Chondrocyte (in vitro differentiated cells): ENCODE measurements around the gene APOOL. TPM values are rescaled to one million over a fixed set of nuclear protein-coding genes. Genes with fewer than 3 reads are reported as not detected.

Source experiments
- DNase-seq: peaks from one replicate; pipeline ENCODE4 v3.0.0; 2021; ENCODE audit warnings: mixed read lengths, low spot score
- H3K27ac Mint-ChIP-seq: one replicate; pipeline ENCODE4 v1.8.0; 2021; ENCODE audit warnings: mild to moderate bottlenecking, moderate library complexity, mixed read lengths; ENCODE audit not compliant: unreplicated experiment
- H3K27me3 Mint-ChIP-seq: 2 replicates; pipeline ENCODE4 v1.8.0; 2021; ENCODE audit warnings: low read depth, mixed read lengths
- H3K36me3 Mint-ChIP-seq: 2 replicates; pipeline ENCODE4 v1.8.0; 2021; ENCODE audit warnings: low read depth, mixed read lengths
- H3K4me1 Mint-ChIP-seq: 2 replicates; pipeline ENCODE4 v1.8.0; 2021; ENCODE audit warnings: low read depth, mild to moderate bottlenecking, mixed read lengths
- H3K4me3 Mint-ChIP-seq: one replicate; pipeline ENCODE4 v1.8.0; 2021; ENCODE audit warnings: mild to moderate bottlenecking, moderate library complexity, mixed read lengths; ENCODE audit not compliant: unreplicated experiment
- H3K9me3 Mint-ChIP-seq: 2 replicates; pipeline ENCODE4 v1.8.0; 2021; ENCODE audit warnings: low read depth, mixed read lengths
- total RNA-seq: library from RNA; stranded (reverse); gene quantifications from 3 replicates; pipeline ENCODE4 v1.2.1, GENCODE V29; 2021
- TF ChIP-seq, protein P1 (sequence below): fragments of 200-600 bp; sonication (generic); IDR thresholded peaks from 2 replicates; pipeline ENCODE4 v1.5.0; 2021; ENCODE audit warnings: antibody characterized with exemption, mild to moderate bottlenecking, moderate library complexity

Gene APOOL
- total RNA-seq, 1 donor from 2014 or later: 23.6 TPM

DNA sequence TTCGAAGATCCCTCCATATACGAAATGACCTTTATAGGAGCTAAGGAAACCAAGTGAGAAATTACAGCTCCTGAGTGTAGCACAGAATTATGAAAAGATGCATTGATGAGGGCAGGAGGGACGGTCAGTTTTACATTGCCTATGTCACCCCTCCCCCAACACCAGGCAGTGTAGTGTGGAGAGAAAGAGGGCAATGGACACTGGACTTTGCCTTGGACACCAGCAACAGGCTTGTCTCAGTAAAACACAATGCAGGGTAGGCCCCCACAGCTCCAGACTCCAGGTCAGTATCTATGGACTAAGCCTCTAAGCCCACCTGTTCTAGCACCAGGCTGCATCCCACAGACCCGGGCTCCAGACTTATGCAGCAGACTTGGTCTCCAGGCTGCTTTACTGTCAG, 16.5 kb downstream of the APOOL start:
- peaks cover 21% of the 10 kb centered on the region for H3K4me1 Mint-ChIP-seq
- H3K9me3 Mint-ChIP-seq: peaks cover 21% of the 10 kb centered on the region
- DNase-seq: no peak
- peaks cover 2% of the 10 kb centered on the region for H3K36me3 Mint-ChIP-seq
- H3K4me3 Mint-ChIP-seq: no peak overlapping the region
- no peak overlapping the region for H3K27ac Mint-ChIP-seq
- H3K27me3 Mint-ChIP-seq: no peaks in the 10 kb centered on the region
- TF ChIP-seq, protein P1, sequence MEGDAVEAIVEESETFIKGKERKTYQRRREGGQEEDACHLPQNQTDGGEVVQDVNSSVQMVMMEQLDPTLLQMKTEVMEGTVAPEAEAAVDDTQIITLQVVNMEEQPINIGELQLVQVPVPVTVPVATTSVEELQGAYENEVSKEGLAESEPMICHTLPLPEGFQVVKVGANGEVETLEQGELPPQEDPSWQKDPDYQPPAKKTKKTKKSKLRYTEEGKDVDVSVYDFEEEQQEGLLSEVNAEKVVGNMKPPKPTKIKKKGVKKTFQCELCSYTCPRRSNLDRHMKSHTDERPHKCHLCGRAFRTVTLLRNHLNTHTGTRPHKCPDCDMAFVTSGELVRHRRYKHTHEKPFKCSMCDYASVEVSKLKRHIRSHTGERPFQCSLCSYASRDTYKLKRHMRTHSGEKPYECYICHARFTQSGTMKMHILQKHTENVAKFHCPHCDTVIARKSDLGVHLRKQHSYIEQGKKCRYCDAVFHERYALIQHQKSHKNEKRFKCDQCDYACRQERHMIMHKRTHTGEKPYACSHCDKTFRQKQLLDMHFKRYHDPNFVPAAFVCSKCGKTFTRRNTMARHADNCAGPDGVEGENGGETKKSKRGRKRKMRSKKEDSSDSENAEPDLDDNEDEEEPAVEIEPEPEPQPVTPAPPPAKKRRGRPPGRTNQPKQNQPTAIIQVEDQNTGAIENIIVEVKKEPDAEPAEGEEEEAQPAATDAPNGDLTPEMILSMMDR: no peak

DNA sequence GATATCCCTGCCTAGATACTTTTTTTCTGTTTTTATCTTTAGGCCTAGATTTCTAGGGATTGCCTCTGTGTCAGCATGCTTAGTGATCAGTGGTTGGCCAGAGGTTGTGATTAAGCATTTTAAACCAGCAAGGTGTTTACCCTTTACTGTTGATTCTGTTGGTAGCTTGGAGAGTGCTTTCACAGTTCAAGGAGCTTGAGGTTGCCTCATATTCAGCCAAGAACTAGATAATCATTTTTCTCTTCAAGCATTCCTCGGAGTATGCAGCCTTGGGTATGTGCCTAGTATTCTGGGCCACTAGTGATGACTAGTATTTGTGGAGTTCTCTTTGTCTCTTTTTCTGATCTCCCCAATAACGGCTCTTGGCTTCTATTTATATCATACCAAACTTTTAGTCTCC, 20.4 kb downstream of the APOOL start:
- Mint-ChIP-seq H3K27me3 (no peaks in the 10 kb centered on the region), H3K4me3 (no peak overlapping the region), H3K36me3 (no peaks in the 10 kb centered on the region), H3K9me3 (peaks cover 20% of the 10 kb centered on the region), H3K27ac (peak overlapping the region; percentile 24), H3K4me1 (peaks cover 5% of the 10 kb centered on the region)
- DNase-seq: no peak
- TF ChIP-seq, protein P1: no peak

DNA sequence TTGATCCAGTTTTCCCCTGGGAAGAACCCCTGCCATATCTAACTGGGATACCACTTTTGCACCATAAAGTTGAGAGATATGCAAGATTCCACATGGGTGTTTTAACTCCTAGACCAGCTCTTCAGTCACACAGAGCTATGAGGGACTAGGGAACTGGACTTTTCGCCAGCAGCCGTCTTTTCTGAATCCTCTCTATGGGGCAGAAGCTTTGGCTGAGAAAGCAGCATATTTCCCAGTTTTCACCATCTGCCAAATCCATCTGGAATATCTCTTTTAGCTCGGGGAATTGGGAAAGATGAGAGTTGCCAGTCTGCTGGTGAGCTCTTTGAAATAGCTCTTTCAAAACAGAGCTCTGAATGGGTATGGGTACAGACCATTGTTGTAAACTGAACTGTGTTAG, 20.9 kb downstream of the APOOL start:
- Mint-ChIP-seq H3K4me3 (no peak overlapping the region), H3K27ac (no peak overlapping the region), H3K4me1 (peaks cover 5% of the 10 kb centered on the region), H3K27me3 (no peaks in the 10 kb centered on the region), H3K9me3 (peaks cover 20% of the 10 kb centered on the region), H3K36me3 (no peaks in the 10 kb centered on the region)
- TF ChIP-seq, protein P1: no peak
- DNase-seq: no peak

DNA sequence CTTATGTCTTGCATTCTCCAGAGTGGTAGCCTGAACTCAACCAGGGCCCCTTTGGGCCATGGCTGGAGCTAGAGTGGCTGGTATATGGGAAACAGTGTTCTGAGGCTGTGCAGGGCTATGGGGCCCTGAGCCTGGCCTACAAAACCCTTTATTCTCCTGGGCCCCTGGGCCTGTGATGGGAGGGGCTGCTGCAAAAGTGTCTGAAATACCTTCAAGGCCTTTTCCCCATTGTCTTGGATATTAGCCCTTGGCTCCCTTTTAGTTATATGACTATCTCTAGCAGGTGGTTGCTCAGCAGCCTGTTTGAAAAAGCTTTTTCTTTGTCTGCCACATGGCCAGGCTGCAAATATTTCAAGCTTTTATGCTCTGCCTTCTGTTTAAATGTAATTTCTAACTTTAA, 22.5 kb downstream of the APOOL start:
- TF ChIP-seq, protein P1: no peak
- Mint-ChIP-seq H3K27me3 (no peaks in the 10 kb centered on the region), H3K9me3 (peaks cover 20% of the 10 kb centered on the region), H3K4me1 (peaks cover 5% of the 10 kb centered on the region), H3K4me3 (no peak overlapping the region), H3K36me3 (no peaks in the 10 kb centered on the region), H3K27ac (no peak overlapping the region)
- DNase-seq: no peak

DNA sequence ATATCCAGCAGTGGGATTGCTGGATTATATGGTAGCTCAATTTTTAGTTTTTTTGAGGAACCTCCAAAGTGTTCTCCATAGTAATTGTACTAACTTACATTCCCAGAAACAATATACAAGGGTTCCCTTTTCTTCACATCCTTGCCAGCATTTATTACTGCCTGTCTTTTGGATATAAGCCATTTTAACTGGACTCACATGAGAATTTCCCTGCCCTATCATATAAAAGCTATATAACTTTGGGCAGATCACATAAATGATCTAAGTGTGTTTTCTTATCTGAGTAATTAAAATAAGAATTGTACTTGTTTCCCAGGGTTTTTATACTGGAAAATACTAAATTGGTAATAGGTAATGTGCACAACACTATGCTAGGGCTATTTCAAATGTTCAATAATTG, 25.4 kb downstream of the APOOL start:
- TF ChIP-seq, protein P1: no peak
- Mint-ChIP-seq H3K4me3 (no peak overlapping the region), H3K36me3 (no peaks in the 10 kb centered on the region), H3K9me3 (peaks cover 10% of the 10 kb centered on the region), H3K27ac (no peak overlapping the region), H3K27me3 (no peaks in the 10 kb centered on the region), H3K4me1 (peaks cover 5% of the 10 kb centered on the region)
- no peak for DNase-seq
